ENCODE measurements around the gene PYY.

The PYY gene

GRCh38 chr17:43956222-43956621, 2.5 kb upstream of the PYY start:
- TF ChIP-seq, protein P1, sequence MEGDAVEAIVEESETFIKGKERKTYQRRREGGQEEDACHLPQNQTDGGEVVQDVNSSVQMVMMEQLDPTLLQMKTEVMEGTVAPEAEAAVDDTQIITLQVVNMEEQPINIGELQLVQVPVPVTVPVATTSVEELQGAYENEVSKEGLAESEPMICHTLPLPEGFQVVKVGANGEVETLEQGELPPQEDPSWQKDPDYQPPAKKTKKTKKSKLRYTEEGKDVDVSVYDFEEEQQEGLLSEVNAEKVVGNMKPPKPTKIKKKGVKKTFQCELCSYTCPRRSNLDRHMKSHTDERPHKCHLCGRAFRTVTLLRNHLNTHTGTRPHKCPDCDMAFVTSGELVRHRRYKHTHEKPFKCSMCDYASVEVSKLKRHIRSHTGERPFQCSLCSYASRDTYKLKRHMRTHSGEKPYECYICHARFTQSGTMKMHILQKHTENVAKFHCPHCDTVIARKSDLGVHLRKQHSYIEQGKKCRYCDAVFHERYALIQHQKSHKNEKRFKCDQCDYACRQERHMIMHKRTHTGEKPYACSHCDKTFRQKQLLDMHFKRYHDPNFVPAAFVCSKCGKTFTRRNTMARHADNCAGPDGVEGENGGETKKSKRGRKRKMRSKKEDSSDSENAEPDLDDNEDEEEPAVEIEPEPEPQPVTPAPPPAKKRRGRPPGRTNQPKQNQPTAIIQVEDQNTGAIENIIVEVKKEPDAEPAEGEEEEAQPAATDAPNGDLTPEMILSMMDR (IDR thresholded peaks at IDR 0.05; ENCODE audit: low read depth, low read length, missing control alignments), result no peak
- DNase-seq (ENCODE audit: extremely low read depth, low read depth), result no peak

DNA sequence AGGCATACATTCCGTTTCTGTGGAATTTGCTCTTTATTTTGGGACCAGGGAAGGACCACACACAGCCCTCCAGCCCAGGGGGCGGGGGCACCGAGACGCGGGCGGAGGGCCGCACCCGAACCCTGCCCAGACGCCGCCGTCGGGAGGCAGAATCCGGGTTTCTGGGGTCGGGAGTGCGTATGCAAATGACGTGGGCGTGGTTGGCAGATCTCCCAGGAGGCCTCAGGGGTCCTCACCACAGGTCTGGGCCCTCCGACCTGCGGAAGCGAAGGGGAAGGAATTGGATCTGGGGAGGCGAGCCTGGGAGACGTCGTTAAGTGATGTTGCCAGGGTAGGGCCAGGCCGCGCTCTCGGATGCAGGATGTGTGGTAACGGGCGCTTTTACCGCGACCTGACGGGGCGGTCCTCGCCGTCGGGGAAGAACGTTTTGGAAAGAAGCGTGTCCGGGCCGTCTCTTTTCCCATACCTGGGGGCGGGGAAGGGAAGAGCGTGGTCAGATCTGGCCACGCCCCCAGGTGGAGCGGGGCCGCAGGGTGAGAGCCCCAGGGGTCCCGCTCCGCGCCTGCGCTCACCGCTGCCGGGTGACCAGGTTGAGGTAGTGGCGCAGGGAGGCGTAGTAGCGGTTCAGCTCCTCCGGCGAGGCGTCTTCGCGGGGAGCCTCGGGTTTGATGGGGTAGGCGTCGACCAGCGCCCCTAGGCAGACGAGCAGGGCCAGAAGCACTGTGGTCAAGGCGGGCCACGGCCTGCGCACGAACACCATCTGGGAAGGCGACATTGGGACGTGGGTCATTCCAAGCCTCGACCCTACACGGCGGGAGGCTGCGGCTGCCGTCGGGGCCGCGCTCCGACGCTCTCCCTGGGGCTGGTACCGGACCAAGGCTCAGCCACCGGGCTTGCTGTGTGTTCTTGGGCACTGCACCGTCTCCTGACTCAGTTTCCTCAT, 745 bp downstream of the PYY start:
- H3K4me3 ChIP-seq (replicated peaks; ENCODE audit: low read depth, low read length), result no peak overlapping the region
- TF ChIP-seq, protein P1 (IDR thresholded peaks at IDR 0.05; ENCODE audit: low read depth, low read length, missing control alignments), result no peak
- DNase-seq (ENCODE audit: extremely low read depth, low read depth), result no peak

More at GRCh38 chr17:43956222-43956621, 2.5 kb upstream of the PYY start:
- no peak overlapping the region for H3K4me3 ChIP-seq (replicated peaks; ENCODE audit: low read depth, low read length)

- no peak overlapping the region for H3K4me3 ChIP-seq (replicated peaks; ENCODE audit: low read depth, low read length)
- TF ChIP-seq, protein P1 (IDR thresholded peaks at IDR 0.05; ENCODE audit: low read depth, low read length, missing control alignments), result no peak
- no peak for DNase-seq (ENCODE audit: extremely low read depth, low read depth)
These were observed 1.4 kb downstream of the PYY start for GRCh38 chr17:43952351-43952723.

DNA sequence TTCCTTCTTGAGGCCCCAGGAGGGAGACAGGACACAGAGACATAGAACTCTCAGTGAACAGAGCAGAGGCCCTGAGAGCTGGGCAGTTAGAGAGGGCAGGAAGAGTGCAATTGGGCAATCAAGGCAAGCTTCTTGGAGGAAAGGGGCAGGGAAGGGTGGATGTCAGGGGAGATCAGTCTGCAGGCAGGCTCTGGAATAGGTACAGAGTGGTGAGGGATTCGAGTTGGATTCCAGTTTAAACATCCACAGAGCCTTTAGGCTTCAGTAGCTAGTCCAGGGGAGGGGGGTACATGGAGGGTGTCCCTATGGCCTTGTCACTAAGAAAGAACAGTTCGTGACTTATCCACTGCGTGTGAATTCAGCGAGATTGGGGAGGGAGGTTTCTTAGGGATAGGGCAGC, 2.0 kb downstream of the PYY start:
- TF ChIP-seq, protein P1 (IDR thresholded peaks at IDR 0.05; ENCODE audit: low read depth, low read length, missing control alignments), result no peak
- H3K4me3 ChIP-seq (replicated peaks; ENCODE audit: low read depth, low read length), result no peak overlapping the region
- DNase-seq (ENCODE audit: extremely low read depth, low read depth), result no peak

- no peak overlapping the region for H3K4me3 ChIP-seq (replicated peaks; ENCODE audit: low read depth, low read length)
- TF ChIP-seq, protein P1 (IDR thresholded peaks at IDR 0.05; ENCODE audit: low read depth, low read length, missing control alignments), result no peak
- no peak for DNase-seq (ENCODE audit: extremely low read depth, low read depth)
These were observed 3.2 kb downstream of the PYY start for GRCh38 chr17:43950554-43950953.

DNA sequence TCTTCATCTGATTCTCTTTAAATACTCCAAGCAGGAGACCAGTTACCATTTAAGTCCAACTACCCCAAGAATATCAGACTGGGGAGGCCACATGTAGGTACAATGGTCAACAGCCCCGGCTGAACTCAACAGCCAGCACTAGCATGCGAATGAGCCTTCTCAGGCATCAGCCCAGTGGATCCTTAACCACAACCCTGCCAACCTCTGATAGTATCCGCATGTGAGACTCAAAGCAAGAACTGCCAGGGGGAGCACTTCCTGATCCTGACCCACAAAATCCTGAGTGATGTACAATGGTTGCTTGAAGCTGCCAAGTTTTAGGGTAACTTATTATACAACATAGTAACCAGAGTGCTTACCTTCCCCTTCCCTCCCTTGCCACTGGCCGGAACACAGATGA, 4.0 kb downstream of the PYY start:
- DNase-seq (ENCODE audit: extremely low read depth, low read depth), result no peak
- no peak overlapping the region for H3K4me3 ChIP-seq (replicated peaks; ENCODE audit: low read depth, low read length)
- TF ChIP-seq, protein P1 (IDR thresholded peaks at IDR 0.05; ENCODE audit: low read depth, low read length, missing control alignments), result no peak
